Ishikawa (cell line): ENCODE results near the gene ENOSF1.

Experiments
- CEBPB ChIP-seq: IDR thresholded peaks from 2 replicates; pipeline ENCODE4 v1.6.1; 2012
- EGR1 ChIP-seq: IDR thresholded peaks from 2 replicates; pipeline ENCODE4 v1.6.1; 2012
- EP300 ChIP-seq: IDR thresholded peaks from 2 replicates; pipeline ENCODE4 v1.6.1; 2012; ENCODE audit warnings: borderline replicate concordance
- FOXM1 ChIP-seq: IDR thresholded peaks from 2 replicates; pipeline ENCODE4 v1.6.1; 2012; ENCODE audit warnings: low read depth, borderline replicate concordance
- MAX ChIP-seq: IDR thresholded peaks from 2 replicates; pipeline ENCODE4 v1.6.1; 2012
- NFIC ChIP-seq: IDR thresholded peaks from 2 replicates; pipeline ENCODE4 v1.6.1; 2012
- RAD21 ChIP-seq: IDR thresholded peaks from 2 replicates; pipeline ENCODE4 v1.6.1; 2012; ENCODE audit warnings: low read depth
- TAF1 ChIP-seq: IDR thresholded peaks from 2 replicates; pipeline ENCODE4 v1.6.1; 2012; ENCODE audit warnings: low read depth, mild to moderate bottlenecking
- TCF12 ChIP-seq: IDR thresholded peaks from 2 replicates; pipeline ENCODE4 v1.6.1; 2012; ENCODE audit warnings: low read depth
- TEAD4 ChIP-seq: IDR thresholded peaks from 2 replicates; pipeline ENCODE4 v1.6.1; 2012
- YY1 ChIP-seq: IDR thresholded peaks from 2 replicates; pipeline ENCODE4 v1.6.1; 2012; ENCODE audit warnings: low read depth
- ZBTB7A ChIP-seq: IDR thresholded peaks from 2 replicates; pipeline ENCODE4 v1.6.1; 2012; ENCODE audit warnings: low read depth
- TF ChIP-seq, protein P1 (sequence below): IDR thresholded peaks from 2 replicates; pipeline ENCODE4 v1.6.1; 2012; ENCODE audit warnings: low read depth, mild to moderate bottlenecking
- TF ChIP-seq, protein P2 (sequence below): IDR thresholded peaks from 2 replicates; pipeline ENCODE4 v1.6.1; 2012

DNA sequence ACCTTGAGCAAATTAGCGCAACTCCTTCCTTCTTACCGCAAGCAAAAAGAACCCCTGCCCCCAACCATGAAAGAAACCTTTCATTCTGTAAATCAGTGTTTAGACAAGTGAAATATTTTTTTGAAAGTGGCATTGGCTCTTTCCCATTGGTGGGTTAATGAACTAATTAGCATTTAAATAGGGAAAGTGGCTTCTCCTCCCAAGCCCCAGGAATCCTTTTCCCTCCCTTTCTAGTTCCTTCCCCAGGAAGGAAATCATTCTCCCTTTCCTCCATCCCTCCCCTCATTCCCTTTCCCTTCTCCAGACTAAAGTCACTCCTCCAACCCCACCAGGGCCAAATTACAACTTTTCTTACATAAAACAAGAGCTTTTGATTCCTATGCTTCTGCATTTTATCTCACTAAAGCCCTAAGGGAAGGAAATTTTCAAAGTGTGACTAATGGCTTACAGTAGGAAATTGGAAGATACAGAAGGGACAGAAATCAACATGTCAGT lies 77.8 kb downstream of the ENOSF1 start:
- TF ChIP-seq MAX (no peak), TAF1 (no peak), RAD21 (no peak), EP300 (no peak), NFIC (no peak), FOXM1 (no peak), CEBPB (no peak), ZBTB7A (no peak), TEAD4 (no peak), YY1 (no peak), TCF12 (no peak), EGR1 (no peak)
- TF ChIP-seq, protein P1, sequence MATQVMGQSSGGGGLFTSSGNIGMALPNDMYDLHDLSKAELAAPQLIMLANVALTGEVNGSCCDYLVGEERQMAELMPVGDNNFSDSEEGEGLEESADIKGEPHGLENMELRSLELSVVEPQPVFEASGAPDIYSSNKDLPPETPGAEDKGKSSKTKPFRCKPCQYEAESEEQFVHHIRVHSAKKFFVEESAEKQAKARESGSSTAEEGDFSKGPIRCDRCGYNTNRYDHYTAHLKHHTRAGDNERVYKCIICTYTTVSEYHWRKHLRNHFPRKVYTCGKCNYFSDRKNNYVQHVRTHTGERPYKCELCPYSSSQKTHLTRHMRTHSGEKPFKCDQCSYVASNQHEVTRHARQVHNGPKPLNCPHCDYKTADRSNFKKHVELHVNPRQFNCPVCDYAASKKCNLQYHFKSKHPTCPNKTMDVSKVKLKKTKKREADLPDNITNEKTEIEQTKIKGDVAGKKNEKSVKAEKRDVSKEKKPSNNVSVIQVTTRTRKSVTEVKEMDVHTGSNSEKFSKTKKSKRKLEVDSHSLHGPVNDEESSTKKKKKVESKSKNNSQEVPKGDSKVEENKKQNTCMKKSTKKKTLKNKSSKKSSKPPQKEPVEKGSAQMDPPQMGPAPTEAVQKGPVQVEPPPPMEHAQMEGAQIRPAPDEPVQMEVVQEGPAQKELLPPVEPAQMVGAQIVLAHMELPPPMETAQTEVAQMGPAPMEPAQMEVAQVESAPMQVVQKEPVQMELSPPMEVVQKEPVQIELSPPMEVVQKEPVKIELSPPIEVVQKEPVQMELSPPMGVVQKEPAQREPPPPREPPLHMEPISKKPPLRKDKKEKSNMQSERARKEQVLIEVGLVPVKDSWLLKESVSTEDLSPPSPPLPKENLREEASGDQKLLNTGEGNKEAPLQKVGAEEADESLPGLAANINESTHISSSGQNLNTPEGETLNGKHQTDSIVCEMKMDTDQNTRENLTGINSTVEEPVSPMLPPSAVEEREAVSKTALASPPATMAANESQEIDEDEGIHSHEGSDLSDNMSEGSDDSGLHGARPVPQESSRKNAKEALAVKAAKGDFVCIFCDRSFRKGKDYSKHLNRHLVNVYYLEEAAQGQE = no peak
- TF ChIP-seq, protein P2, sequence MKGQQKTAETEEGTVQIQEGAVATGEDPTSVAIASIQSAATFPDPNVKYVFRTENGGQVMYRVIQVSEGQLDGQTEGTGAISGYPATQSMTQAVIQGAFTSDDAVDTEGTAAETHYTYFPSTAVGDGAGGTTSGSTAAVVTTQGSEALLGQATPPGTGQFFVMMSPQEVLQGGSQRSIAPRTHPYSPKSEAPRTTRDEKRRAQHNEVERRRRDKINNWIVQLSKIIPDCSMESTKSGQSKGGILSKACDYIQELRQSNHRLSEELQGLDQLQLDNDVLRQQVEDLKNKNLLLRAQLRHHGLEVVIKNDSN = no peak
